ENCODE results near the gene SLC30A3.

GRCh38 chr2:27270670-27271069 is 7.8 kb upstream of the SLC30A3 start:
- TF ChIP-seq POLR2A (IDR thresholded peaks at IDR 0.05) (no peak), CTCF (IDR thresholded peaks at IDR 0.05) (no peak), EP300 (IDR thresholded peaks at IDR 0.05) (no peak), POLR2AphosphoS5 (IDR thresholded peaks at IDR 0.05) (no peak)

Data from stomach (tissue), 4 donors.